OCI-LY3 (cell line): Measurements from ENCODE around the gene ALDH1A1.

Experiments used
- EZH2phosphoT487 ChIP-seq: fragments of 200-600 bp; shearing (Covaris generic); IDR thresholded peaks from 2 replicates; pipeline ENCODE4 v1.6.1; 2018; ENCODE audit warnings: antibody characterized with exemption, mixed run types, low read depth
- TF ChIP-seq, protein P1 (sequence below): fragments of 200-600, 300-600 bp; sonication (generic); IDR thresholded peaks from 2 replicates; pipeline ENCODE4 v1.5.1; 2014; ENCODE audit warnings: antibody characterized with exemption, low read length, low read depth

DNA sequence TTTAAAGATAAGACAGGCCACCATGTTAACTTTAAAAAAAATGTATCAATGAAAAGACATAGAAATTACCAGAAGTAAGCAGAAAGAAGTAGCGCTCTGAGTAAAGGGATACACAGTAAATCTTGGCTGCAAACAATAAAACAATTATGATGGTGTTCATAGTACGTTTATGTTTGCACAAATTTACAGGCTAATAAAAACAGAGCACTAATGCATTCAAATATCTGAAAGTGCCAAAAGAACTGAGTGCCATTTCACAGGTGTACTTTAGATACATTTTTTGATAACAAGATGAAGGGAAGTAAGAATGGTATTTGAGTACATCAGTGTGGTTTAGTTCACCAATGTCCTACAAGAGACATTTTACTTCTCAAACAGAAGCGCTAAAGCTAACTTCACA, 32.9 kb upstream of the ALDH1A1 start:
- TF ChIP-seq, protein P1, sequence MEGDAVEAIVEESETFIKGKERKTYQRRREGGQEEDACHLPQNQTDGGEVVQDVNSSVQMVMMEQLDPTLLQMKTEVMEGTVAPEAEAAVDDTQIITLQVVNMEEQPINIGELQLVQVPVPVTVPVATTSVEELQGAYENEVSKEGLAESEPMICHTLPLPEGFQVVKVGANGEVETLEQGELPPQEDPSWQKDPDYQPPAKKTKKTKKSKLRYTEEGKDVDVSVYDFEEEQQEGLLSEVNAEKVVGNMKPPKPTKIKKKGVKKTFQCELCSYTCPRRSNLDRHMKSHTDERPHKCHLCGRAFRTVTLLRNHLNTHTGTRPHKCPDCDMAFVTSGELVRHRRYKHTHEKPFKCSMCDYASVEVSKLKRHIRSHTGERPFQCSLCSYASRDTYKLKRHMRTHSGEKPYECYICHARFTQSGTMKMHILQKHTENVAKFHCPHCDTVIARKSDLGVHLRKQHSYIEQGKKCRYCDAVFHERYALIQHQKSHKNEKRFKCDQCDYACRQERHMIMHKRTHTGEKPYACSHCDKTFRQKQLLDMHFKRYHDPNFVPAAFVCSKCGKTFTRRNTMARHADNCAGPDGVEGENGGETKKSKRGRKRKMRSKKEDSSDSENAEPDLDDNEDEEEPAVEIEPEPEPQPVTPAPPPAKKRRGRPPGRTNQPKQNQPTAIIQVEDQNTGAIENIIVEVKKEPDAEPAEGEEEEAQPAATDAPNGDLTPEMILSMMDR = no peak
- TF ChIP-seq EZH2phosphoT487 = no peak
